Rectal smooth muscle tissue (tissue), 1 donor: ENCODE data around the gene COG1.

Experiments
- H3K27ac ChIP-seq: one replicate; pipeline ENCODE4 v1.7.0; 2013; ENCODE audit warnings: low read depth, low read length, inconsistent platforms
- H3K27me3 ChIP-seq: one replicate; pipeline ENCODE4 v1.7.0; 2013; ENCODE audit warnings: low read length; ENCODE audit not compliant: control insufficient read depth, insufficient read depth
- H3K36me3 ChIP-seq: one replicate; pipeline ENCODE4 v1.7.0; 2013; ENCODE audit warnings: low read length; ENCODE audit not compliant: control insufficient read depth, insufficient read depth
- H3K4me1 ChIP-seq: one replicate; pipeline ENCODE4 v1.7.0; 2013; ENCODE audit warnings: low read length; ENCODE audit not compliant: control insufficient read depth, insufficient read depth
- H3K4me3 ChIP-seq: one replicate; pipeline ENCODE4 v1.7.0; 2013; ENCODE audit warnings: low read length
- H3K9ac ChIP-seq: one replicate; pipeline ENCODE4 v1.7.0; 2013; ENCODE audit warnings: low read length

COG1 gene

DNA sequence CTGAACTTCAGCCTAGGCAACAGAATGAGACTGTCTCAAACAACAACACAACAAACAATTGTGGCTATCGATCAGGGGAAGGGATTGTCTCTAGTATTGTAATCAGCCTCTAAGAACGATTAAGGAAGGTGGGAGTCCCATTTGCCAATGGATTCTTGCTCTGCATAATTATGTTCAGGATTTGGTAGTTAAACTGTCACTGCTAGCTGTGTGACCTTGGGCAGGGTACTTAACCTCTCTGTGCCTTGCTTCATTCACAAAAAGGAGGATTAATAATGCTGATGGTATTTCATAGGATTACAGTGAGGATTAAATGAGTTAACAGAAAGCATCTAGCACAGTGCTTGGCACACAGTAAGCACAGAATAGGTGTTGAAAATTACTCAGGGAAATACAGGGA is 34.7 kb upstream of the COG1 start:
- Histone ChIP-seq H3K27ac (no peak overlapping the region), H3K36me3 (no peaks in the 10 kb centered on the region), H3K27me3 (peaks cover 3% of the 10 kb centered on the region), H3K9ac (no peak overlapping the region), H3K4me3 (no peak overlapping the region), H3K4me1 (no peaks in the 10 kb centered on the region)

DNA sequence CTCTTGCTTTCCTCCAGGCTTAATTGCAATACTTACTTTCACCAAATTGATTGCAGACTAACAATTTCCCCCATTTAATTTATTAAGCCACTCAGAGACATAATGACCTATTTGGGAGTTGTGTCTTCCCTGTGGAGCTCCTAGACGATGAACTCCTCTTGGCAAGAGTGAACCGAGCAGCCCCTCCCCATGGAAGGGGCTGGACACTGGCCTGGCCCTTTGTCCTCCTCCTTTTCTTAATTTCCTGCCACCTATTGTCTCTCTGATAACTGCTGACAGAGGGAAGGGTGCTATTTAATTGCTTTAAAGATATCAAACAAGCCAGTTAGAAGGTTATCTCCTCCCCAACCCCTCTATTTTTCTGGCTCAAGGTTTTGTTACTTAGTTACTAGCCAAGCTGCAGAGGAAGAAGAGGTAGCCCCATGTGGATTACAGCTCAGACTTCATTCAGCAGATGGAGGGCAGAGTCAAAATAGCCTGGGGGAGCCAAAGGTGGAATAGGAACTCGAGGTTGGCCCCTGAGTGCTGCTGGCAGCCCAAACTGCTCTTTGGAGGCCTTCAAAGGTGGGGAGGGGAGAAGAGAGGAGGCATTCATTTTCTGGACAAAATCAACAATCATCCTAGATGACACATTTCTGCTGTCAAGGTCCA is 31.8 kb upstream of the COG1 start:
- H3K4me3 ChIP-seq: no peak overlapping the region
- H3K27me3 ChIP-seq: peaks cover 20% of the 10 kb centered on the region
- H3K27ac ChIP-seq: no peak overlapping the region
- no peaks in the 10 kb centered on the region for H3K4me1 ChIP-seq
- no peaks in the 10 kb centered on the region for H3K36me3 ChIP-seq
- no peak overlapping the region for H3K9ac ChIP-seq

DNA sequence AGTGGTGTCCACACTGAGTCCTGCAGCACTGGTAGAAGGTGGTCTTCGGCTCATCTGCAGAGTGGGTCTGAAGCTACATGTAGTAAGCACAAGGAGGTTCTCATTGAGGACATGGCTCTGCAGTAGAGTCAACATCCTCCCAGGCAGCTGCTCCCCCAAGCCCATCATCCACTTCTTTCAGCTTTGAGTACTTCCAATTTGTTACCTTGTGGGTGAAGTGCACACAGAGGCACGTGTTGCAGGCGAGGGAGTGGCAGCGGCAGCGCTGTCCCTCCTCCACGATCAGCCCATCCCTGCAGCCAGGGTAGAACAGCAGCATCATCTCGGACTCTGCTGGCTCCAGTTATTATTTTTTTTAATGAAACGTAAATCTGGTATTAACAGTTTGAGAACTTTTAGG is 29.8 kb upstream of the COG1 start:
- Histone ChIP-seq H3K27me3 (peaks cover 26% of the 10 kb centered on the region), H3K4me1 (no peaks in the 10 kb centered on the region), H3K27ac (no peak overlapping the region), H3K9ac (no peak overlapping the region), H3K4me3 (no peak overlapping the region), H3K36me3 (no peaks in the 10 kb centered on the region)

DNA sequence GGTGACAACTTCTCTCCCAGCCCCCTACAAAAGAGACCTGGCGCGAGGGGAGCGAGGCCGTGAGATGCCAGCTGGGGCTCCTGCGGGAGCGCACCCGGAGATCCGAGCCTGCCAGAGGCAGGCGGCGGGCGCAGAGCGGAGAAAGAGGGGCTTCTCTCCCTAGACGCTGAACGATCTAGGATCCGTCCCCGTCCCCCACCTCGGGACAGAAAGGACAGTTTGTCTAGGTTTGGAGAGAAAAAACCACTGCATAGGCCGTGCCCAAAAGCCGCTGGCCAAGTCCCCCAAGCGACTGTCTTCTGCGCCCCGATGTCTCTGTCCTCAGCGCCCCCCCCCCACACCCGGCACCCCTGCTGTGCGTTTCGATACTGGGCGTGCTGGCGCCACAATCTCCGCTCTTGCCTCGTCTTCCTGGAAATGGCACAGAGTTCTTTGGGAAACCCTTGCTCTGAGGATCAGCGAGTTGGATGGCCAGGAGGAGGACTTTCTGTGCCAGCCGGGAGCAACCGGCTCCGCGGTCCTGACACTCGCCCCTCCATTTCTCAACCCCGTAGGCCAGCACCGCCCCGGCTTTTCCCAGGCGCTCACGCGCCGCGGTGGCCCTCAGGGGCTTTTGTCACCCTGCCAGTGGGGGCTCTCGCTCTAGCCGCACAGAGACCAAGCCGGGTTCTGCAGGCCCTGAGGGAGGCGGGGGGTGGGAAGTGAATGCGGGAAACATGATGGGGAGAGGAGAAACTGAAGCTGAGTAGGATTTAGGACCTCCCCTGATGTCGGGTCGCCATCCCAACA is 27.0 kb upstream of the COG1 start:
- Histone ChIP-seq H3K9ac (no peak overlapping the region), H3K4me3 (peak overlapping the region; percentile 60), H3K27ac (no peak overlapping the region), H3K36me3 (no peaks in the 10 kb centered on the region), H3K27me3 (peaks cover 30% of the 10 kb centered on the region), H3K4me1 (no peaks in the 10 kb centered on the region)

DNA sequence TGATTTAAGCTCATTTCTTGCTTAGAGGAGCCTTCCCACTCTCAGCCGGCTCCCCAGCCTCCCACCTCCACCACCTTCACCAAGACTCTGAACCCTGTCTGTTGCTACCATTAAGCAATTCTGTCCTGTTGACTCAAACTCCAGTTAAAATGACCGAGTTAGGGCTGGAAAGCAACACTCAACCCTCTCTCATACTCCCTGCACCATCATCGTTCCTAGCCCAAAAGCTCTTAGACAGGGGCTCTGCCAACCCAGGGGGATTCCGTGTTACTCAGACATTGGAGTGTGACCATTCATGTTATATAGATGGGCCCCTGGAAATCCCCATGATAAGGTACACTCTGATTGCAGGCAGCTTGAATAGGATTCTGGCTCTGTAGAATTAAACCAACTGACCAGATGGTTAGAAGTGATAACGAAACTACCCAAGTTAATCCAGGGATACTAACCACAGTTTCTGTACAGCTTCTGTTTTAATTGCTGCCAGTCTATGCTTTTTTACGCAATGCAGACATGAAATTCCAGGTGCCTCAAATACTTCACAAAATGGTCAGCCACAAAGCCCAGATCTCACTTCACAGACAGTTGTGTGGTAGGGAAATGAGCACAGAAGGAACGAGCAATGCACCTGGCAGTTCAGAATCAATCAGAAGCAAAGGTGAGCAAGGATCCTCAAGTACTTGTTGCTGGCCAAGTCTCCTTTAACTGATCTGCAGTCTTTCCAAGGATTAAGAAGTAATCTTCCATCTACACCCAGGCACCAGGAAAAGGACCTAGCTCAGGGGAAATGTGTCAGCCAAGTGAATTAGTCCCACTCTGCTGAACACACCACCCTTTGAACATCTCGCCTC is 25.9 kb upstream of the COG1 start:
- H3K4me3 ChIP-seq: no peak overlapping the region
- H3K27ac ChIP-seq: no peak overlapping the region

DNA sequence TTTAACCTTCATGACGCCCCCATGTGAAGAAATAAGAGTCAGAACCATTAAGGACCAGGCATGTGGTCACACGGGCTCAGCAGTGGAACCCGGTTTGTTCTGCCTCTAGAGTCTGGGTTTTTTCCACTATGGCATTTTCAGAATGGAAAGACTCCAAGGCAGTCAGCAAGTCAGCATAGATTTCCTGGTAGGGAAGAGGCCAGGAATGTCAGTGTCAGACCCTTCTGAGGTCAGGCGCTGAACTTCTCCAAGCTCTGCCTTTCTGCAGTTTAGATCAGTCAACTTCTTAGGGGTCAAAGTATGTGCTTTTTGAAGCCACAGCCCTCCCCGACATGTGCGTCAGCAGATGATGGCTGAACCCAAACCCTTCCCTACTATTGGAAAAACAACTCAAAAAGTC is 24.2 kb upstream of the COG1 start:
- Histone ChIP-seq H3K27me3 (peaks cover 24% of the 10 kb centered on the region), H3K27ac (no peak overlapping the region), H3K4me1 (no peaks in the 10 kb centered on the region), H3K9ac (no peak overlapping the region), H3K4me3 (no peak overlapping the region), H3K36me3 (no peaks in the 10 kb centered on the region)

More for the DNA sequence above, 25.9 kb upstream of the COG1 start:
- H3K9ac ChIP-seq: no peak overlapping the region
- peaks cover 30% of the 10 kb centered on the region for H3K27me3 ChIP-seq
- no peaks in the 10 kb centered on the region for H3K36me3 ChIP-seq
- H3K4me1 ChIP-seq: no peaks in the 10 kb centered on the region

DNA sequence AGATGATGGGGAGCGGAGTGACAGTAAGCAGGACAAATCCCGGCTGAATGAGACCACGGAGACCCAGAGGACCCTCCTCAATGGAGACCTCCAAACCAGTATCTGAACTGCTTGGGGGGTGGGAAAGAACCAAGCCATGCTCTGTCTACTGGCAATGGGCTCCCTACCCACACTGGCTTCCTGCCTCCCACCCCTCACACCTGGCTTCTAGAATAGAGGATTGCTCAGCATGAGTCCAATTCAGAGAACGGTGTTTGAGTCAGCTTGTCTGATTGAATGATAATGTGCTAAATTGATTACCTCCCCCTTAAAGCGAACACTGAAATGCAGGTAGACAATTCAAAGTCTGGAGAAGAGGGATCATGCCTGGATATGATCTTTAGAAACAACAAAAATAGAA is 22.5 kb upstream of the COG1 start:
- Histone ChIP-seq H3K27ac (no peak overlapping the region), H3K4me3 (no peak overlapping the region), H3K4me1 (no peaks in the 10 kb centered on the region), H3K36me3 (no peaks in the 10 kb centered on the region), H3K27me3 (peaks cover 15% of the 10 kb centered on the region), H3K9ac (no peak overlapping the region)

DNA sequence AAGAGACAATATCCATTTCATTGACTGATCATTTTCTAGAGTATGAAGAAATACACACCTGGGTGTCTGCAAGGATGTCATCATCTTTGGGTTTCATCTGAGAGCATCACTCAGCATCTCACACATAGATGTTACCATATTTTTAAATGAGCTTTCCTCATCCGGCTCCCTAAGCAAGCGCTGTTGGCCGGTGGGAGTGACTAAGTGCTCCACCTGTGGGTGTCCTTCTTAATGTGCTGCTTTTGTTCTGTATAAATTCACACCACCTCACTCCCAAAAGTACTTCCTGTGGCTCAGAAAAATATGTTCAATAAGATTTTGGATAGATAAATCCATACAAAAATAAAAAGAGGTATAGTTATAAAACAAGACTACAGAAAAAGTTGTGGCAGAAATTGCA is 20.6 kb upstream of the COG1 start:
- Histone ChIP-seq H3K27ac (no peak overlapping the region), H3K4me1 (no peaks in the 10 kb centered on the region), H3K36me3 (no peaks in the 10 kb centered on the region), H3K9ac (no peak overlapping the region), H3K27me3 (peaks cover 7% of the 10 kb centered on the region), H3K4me3 (no peak overlapping the region)

DNA sequence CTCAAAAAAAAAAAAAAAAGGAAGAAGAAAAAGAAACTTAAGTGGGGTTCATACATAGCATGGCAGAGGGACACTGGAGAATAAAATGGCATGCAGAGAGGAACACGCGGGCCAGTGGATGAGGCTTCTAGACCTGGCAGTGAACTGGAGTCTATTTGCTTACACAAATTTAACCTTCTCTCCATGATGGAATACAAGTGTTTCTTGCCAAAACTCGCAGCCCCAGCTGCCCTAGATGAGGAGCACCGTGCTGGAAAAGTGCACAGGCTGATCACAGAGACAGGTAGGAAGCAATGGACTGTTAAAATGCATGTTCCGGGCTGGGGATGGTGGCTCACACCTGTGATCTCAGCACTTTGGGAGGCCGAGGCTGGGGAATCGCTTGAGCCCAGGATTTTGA is 18.7 kb upstream of the COG1 start:
- H3K27ac ChIP-seq: no peak overlapping the region
- no peak overlapping the region for H3K9ac ChIP-seq

DNA sequence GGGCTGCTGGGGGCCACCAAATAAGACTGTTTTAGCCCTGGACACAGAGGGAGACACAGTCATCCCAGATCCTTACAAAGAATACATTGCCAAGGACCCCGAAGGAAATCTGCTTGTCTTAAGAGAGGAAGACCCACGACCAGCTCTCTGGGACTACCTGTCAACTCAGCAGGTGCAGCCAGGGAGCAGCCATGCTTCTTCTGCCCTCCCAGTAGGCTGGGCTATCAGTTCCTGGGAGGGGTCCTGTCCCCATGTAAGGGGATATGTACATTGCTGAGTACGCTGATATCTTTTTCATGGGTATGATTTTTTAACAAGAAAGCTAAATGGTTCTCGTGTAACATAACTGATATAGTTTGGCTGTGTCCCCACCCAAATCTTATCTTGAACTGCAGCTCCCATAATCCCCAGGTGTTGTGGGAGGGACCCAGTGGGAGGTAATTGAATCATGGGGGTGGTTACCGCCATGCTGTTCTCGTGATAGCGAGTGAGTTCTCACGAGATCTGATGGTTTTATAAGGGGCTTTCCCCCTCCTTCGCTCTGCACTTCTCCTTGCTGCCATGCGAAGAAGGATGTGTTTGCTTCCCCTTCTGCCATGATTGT is 16.8 kb upstream of the COG1 start:
- no peak overlapping the region for H3K9ac ChIP-seq
- no peaks in the 10 kb centered on the region for H3K36me3 ChIP-seq
- H3K4me3 ChIP-seq: no peak overlapping the region
- H3K4me1 ChIP-seq: no peaks in the 10 kb centered on the region
- H3K27ac ChIP-seq: no peak overlapping the region
- no peaks in the 10 kb centered on the region for H3K27me3 ChIP-seq

More for the DNA sequence above, 18.7 kb upstream of the COG1 start:
- Histone ChIP-seq H3K4me1 (no peaks in the 10 kb centered on the region), H3K27me3 (peaks cover 4% of the 10 kb centered on the region), H3K36me3 (no peaks in the 10 kb centered on the region), H3K4me3 (no peak overlapping the region)

DNA sequence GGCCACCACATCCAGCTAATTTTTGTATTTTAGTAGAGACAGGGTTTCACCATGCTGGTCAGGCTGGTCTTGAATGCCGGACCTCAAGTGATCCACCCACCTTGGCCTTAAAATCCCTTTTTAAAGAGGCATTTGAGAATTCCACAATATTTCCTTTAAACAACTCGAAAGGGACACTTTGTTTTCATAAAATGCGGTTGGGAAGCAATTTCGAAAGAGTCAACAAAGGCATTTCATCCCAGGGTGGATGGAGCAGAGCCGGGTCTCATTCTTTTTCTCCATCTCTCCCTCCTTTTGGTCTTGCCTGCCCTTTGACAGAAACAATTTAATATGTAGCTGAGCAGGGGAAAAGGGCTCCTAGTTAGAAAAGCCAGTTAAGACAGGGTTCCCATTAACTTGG is 13.5 kb upstream of the COG1 start:
- no peaks in the 10 kb centered on the region for H3K4me1 ChIP-seq
- no peaks in the 10 kb centered on the region for H3K36me3 ChIP-seq
- no peak overlapping the region for H3K27ac ChIP-seq

DNA sequence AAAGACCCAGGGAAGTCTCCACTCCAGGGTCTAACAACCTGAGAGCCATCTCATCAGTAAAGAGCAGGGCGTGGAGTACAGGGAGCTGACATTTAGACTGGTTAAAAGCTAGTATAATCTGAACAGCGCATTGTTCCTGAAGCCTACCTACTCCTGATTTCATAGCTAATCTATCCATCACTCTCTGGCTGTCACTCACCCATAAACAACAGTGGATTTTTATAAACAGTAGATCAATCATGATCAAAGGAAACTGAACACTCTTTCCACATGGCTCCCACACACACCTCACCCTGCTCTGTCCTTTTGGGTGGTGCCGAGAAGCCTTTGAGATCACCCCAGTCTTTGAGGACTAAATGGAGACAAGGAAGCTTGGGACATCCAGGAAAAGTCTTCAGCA is 13.0 kb upstream of the COG1 start:
- H3K27me3 ChIP-seq: no peaks in the 10 kb centered on the region
- no peak overlapping the region for H3K27ac ChIP-seq
- no peaks in the 10 kb centered on the region for H3K4me1 ChIP-seq
- no peaks in the 10 kb centered on the region for H3K36me3 ChIP-seq
- H3K4me3 ChIP-seq: no peak overlapping the region
- no peak overlapping the region for H3K9ac ChIP-seq

More for the DNA sequence above, 13.5 kb upstream of the COG1 start:
- Histone ChIP-seq H3K4me3 (no peak overlapping the region), H3K9ac (no peak overlapping the region), H3K27me3 (no peaks in the 10 kb centered on the region)
